GM12801 (cell line): Measurements from ENCODE around the gene DGKK.

Source experiments
- CTCF ChIP-seq: IDR thresholded peaks from one replicate; pipeline ENCODE4 v1.5.1; 2011; ENCODE audit warnings: control low read depth; ENCODE audit not compliant: insufficient read length; ENCODE audit errors: extremely low read depth

DGKK gene

GRCh38 chrX:50483283-50483682 is 12.7 kb upstream of the DGKK start:
- no peak for TF ChIP-seq CTCF

DNA sequence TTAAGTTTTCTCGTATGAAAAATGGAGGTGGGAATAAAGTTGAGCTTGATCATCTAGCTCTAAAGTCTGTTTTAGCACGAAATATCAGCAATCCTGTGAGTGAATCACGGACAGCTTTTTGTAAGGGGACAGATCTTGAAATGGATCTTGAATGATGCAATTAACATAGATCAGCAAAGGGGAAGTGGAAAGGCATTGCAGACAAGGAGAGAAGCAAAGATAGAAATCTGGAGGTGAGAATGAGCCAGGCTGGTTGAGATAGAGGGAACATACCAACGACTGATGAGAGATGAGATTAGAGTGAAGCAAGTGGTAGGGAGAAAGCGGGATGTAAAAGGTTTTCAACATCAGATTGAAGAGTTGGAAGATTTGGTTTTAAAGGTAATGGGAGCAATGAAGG is 4.6 kb upstream of the DGKK start:
- TF ChIP-seq CTCF: no peak

DNA sequence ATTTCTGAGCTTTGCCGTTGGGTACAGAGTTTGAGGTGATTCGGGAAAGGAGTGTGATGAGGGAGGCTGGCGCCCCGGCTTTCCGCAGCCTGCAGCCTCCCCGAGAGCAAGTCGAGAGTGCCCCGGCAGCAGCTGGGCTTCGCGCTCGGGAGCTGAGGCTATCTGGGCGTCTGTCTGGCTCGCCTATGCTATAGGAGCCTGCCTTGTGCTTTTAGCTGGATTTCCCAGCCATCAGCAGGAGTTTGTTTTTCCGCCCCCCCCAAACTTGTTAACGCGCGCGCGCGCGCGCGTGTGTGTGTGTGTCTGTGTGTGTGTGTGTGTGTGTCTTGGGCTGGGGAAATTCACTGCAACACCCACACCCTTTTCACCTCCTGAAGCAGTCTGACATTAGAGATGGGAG is 765 bp upstream of the DGKK start:
- TF ChIP-seq CTCF: no peak

GRCh38 chrX:50469206-50469605 is 1.4 kb downstream of the DGKK start:
- TF ChIP-seq CTCF: no peak

DNA sequence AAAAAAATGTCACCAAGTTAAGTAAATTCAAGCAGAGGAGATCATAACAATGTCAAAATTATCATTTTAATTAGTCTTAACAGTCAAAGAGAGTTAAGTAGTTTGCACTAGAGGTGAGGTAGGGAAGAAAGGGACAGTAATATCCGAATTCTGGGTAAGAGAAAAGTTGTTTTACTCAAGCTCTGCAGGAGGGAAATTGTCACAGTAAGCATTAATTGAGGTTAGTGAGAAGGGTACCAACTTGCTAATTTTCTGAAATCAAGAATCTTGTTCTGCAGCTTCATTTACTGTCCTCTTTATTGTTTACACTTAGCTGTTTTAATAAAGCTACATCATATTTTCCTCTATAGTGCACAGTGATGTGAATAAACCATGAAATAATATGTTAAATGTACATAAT is 11.0 kb downstream of the DGKK start:
- TF ChIP-seq CTCF: no peak

- TF ChIP-seq CTCF: no peak
These were observed 12.1 kb downstream of the DGKK start for GRCh38 chrX:50458483-50458882.

GRCh38 chrX:50456712-50457484 is 13.7 kb downstream of the DGKK start:
- TF ChIP-seq CTCF: no peak
